ENCODE data around the gene ITK. TPM values are rescaled to one million over a fixed set of nuclear protein-coding genes. Genes with fewer than 3 reads are reported as not detected.
A peak's percentile ranks its signal among the peaks of the same experiment; 100 is the strongest.

Gene ITK
- total and polyA plus RNA-seq, 3 donors from 2014 or later, result 0.93 to 3.8 (median 1.3) TPM

DNA sequence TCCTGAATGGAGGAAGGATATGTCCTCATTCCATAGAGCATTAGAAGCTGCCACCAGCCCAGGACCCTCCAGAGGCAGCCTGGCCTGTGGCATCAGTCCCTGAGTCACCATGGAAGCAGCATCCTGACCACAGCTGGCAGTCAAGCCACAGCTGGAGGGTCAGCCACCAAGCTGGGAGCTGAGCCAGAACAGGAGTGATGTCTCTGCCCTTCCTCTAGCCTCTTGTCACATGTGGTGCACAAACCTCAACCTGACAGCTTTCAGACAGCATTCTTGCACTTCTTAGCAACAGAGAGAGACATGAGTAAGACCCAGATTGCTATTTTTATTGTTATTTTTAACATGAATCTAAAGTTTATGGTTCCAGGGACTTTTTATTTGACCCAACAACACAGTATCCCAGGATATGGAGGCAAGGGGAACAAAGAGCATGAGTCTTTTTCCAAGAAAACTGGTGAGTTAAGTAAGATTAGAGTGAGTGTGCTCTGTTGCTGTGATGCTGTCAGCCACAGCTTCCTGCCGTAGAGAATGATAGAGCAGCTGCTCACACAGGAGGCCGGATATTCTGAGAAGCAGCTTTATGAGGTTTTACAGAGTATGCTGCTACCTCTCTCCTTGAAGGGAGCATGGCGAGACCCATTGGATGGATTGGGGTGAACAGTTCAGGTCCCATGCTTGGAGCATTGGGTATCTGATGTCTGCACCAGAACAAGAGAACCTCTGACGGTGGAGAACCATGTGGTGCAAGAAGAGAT is 72.2 kb downstream of the ITK start:
- Histone ChIP-seq H3K4me1 (no peaks in the 10 kb centered on the region), H3K4me3 (no peak overlapping the region), H3K36me3 (ENCODE audit: low read depth, missing control alignments) (no peaks in the 10 kb centered on the region), H3K9me3 (no peaks in the 10 kb centered on the region), H3K27ac (no peak overlapping the region), H3K27me3 (no peaks in the 10 kb centered on the region)
- intact Hi-C loops (cut with DNase I; ENCODE audit: low total_unique reads), result no loop called here
- DNase-seq, result no peak
- 60 to 74% methylated on average over 4 of the region's 4 CpGs for WGBS, 2 donors
- TF ChIP-seq POLR2A (IDR thresholded peaks at IDR 0.05), result no peak
- TF ChIP-seq, protein P1, sequence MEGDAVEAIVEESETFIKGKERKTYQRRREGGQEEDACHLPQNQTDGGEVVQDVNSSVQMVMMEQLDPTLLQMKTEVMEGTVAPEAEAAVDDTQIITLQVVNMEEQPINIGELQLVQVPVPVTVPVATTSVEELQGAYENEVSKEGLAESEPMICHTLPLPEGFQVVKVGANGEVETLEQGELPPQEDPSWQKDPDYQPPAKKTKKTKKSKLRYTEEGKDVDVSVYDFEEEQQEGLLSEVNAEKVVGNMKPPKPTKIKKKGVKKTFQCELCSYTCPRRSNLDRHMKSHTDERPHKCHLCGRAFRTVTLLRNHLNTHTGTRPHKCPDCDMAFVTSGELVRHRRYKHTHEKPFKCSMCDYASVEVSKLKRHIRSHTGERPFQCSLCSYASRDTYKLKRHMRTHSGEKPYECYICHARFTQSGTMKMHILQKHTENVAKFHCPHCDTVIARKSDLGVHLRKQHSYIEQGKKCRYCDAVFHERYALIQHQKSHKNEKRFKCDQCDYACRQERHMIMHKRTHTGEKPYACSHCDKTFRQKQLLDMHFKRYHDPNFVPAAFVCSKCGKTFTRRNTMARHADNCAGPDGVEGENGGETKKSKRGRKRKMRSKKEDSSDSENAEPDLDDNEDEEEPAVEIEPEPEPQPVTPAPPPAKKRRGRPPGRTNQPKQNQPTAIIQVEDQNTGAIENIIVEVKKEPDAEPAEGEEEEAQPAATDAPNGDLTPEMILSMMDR (IDR thresholded peaks at IDR 0.05), result no peak

DNA sequence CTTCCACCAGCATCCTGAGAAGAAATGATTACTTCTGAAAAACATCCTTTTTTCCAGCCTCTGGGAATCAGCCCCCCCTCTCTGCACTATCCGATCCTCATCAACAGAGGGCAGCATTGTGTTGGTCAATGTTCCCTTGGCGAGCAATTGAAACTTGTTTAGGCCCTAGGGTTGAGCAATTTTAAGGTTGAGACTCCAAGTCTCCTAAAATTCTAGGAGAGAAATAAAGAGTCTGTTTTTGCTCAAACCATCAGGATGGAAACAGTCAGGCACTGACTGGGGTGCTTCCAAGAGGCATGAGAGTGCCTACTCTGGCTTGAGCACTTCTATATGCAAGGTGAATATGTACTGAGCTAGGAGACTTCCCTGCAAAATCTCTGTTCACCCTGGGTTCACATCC is 72.9 kb downstream of the ITK start:
- H3K4me3 ChIP-seq, result no peak overlapping the region
- intact Hi-C loops (cut with DNase I; ENCODE audit: low total_unique reads), result no loop called here
- 17 to 47% methylated on average over 2 of the region's 2 CpGs for WGBS, 2 donors
- H3K4me1 ChIP-seq, result no peaks in the 10 kb centered on the region
- no peaks in the 10 kb centered on the region for H3K27me3 ChIP-seq
- no peak overlapping the region for H3K27ac ChIP-seq
- TF ChIP-seq POLR2A (IDR thresholded peaks at IDR 0.05), result no peak
- TF ChIP-seq, protein P1 (IDR thresholded peaks at IDR 0.05), result peak; percentile 63 to 69 (median 64)
- H3K9me3 ChIP-seq, result no peaks in the 10 kb centered on the region
- peak; percentile 55 for DNase-seq
- H3K36me3 ChIP-seq (ENCODE audit: low read depth, missing control alignments), result no peaks in the 10 kb centered on the region

DNA sequence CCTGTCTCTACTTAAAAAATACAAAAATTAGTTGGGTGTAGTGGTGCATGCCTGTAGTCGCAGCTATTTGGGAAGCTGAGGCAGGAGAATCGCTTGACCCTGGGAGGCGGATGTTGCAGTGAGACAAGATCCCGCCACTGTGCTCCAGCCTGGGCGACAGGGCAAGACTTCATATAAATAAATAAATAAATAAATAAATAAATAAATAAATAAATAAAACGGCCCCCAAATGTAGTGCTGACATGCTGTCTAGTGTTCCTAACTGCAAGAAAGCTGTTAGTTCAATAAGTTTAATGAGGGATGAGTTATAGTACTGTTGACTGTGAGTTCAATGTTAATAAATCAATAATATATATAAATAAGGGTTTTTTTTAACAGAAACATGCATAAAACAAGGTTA is 77.8 kb downstream of the ITK start:
- H3K36me3 ChIP-seq (ENCODE audit: low read depth, missing control alignments), result no peaks in the 10 kb centered on the region
- no peaks in the 10 kb centered on the region for H3K27me3 ChIP-seq
- WGBS, 2 donors, result 91 to 95% methylated on average over 6 of the region's 6 CpGs
- intact Hi-C loops (cut with DNase I; ENCODE audit: low total_unique reads), result no loop called here
- H3K4me3 ChIP-seq, result no peak overlapping the region
- no peak for DNase-seq
- no peaks in the 10 kb centered on the region for H3K4me1 ChIP-seq
- TF ChIP-seq POLR2A (IDR thresholded peaks at IDR 0.05), result no peak
- TF ChIP-seq, protein P1 (IDR thresholded peaks at IDR 0.05), result no peak
- H3K27ac ChIP-seq, result no peak overlapping the region
- H3K9me3 ChIP-seq, result no peaks in the 10 kb centered on the region

DNA sequence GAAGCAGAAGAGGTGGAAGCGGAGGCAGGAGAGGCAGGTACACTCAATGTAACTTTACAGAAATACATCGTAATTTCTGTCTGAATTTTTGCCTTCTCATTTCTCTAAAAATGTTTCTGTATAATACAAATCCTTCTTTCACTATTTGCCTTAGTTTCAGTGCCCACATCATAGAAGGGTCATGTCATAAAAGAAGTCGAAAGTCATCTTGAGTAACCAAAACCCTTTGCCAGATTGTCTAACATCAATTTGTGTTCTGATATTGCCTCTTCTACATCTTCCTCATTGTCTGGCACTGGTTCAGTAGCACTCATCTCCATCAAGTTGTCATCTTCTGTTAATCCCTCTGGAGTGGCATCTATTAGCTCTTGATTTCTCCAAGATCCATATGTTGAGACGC is 79.1 kb downstream of the ITK start:
- no peaks in the 10 kb centered on the region for H3K9me3 ChIP-seq
- no peaks in the 10 kb centered on the region for H3K27me3 ChIP-seq
- no peak for DNase-seq
- H3K27ac ChIP-seq, result no peak overlapping the region
- H3K4me1 ChIP-seq, result no peaks in the 10 kb centered on the region
- H3K36me3 ChIP-seq (ENCODE audit: low read depth, missing control alignments), result no peaks in the 10 kb centered on the region
- intact Hi-C loops (cut with DNase I; ENCODE audit: low total_unique reads), result no loop called here
- WGBS, 2 donors, result 93% methylated on average over 4 of the region's 4 CpGs
- TF ChIP-seq, protein P1 (IDR thresholded peaks at IDR 0.05), result no peak
- TF ChIP-seq POLR2A (IDR thresholded peaks at IDR 0.05), result no peak
- H3K4me3 ChIP-seq, result no peak overlapping the region

All from testis (tissue), 3 donors.